Measurements from ENCODE around the gene FLT3. TPM values are rescaled to one million over a fixed set of nuclear protein-coding genes. Genes with fewer than 3 reads are reported as not detected.

Gene FLT3
- total RNA-seq, 2 donors from 2014 or later: 0.27 to 2.4 TPM

- no peak for TF ChIP-seq POLR2A (IDR thresholded peaks at IDR 0.05)
- no peak for TF ChIP-seq CTCF (IDR thresholded peaks at IDR 0.05)
- no peak for TF ChIP-seq POLR2AphosphoS5 (IDR thresholded peaks at IDR 0.05)
- WGBS: 9% methylated on average over 15 of the region's 15 CpGs
- H3K4me1 ChIP-seq (replicated peaks): no peaks in the 10 kb centered on the region
- DNase-seq (ENCODE audit: low spot score): no peak
- H3K9me3 ChIP-seq: no peaks in the 10 kb centered on the region
- intact Hi-C loops (cut with DNase I): loop anchor here (10.0 kb wide), 1 partner anchor 444 kb away; no protein-coding TSS in a partner anchor
- no peak overlapping the region for H3K4me3 ChIP-seq
- H3K36me3 ChIP-seq: no peaks in the 10 kb centered on the region
- no peak overlapping the region for H3K27ac ChIP-seq
- H3K27me3 ChIP-seq (replicated peaks; ENCODE audit: insufficient read depth): peaks cover 62% of the 10 kb centered on the region
These were observed 121.3 kb downstream of the FLT3 start for GRCh38 chr13:27979001-27979643.

- no peaks in the 10 kb centered on the region for H3K36me3 ChIP-seq
- WGBS: 3% methylated on average over 39 of the region's 65 CpGs
- intact Hi-C loops (cut with DNase I): loop anchor here (10.0 kb wide), 1 partner anchor 444 kb away; no protein-coding TSS in a partner anchor
- H3K27ac ChIP-seq: no peak overlapping the region
- peaks cover 65% of the 10 kb centered on the region for H3K27me3 ChIP-seq (replicated peaks; ENCODE audit: insufficient read depth)
- H3K9me3 ChIP-seq: no peaks in the 10 kb centered on the region
- no peaks in the 10 kb centered on the region for H3K4me1 ChIP-seq (replicated peaks)
- TF ChIP-seq POLR2A (IDR thresholded peaks at IDR 0.05): no peak
- no peak for TF ChIP-seq POLR2AphosphoS5 (IDR thresholded peaks at IDR 0.05)
- no peak for TF ChIP-seq CTCF (IDR thresholded peaks at IDR 0.05)
- no peak overlapping the region for H3K4me3 ChIP-seq
- DNase-seq (ENCODE audit: low spot score): no peak
These were observed 121.9 kb downstream of the FLT3 start for GRCh38 chr13:27978301-27978968.

GRCh38 chr13:27977476-27978300 is 122.7 kb downstream of the FLT3 start:
- no peak for DNase-seq (ENCODE audit: low spot score)
- no peak overlapping the region for H3K27ac ChIP-seq
- H3K4me1 ChIP-seq (replicated peaks): no peaks in the 10 kb centered on the region
- no peaks in the 10 kb centered on the region for H3K36me3 ChIP-seq
- intact Hi-C loops (cut with DNase I): loop anchor here (10.0 kb wide), 1 partner anchor 443 kb away; no protein-coding TSS in a partner anchor
- no peak overlapping the region for H3K4me3 ChIP-seq
- H3K27me3 ChIP-seq (replicated peaks; ENCODE audit: insufficient read depth): peaks cover 69% of the 10 kb centered on the region
- no peak for TF ChIP-seq POLR2A (IDR thresholded peaks at IDR 0.05)
- no peak for TF ChIP-seq POLR2AphosphoS5 (IDR thresholded peaks at IDR 0.05)
- no peak for TF ChIP-seq CTCF (IDR thresholded peaks at IDR 0.05)
- H3K9me3 ChIP-seq: no peaks in the 10 kb centered on the region
- 2% methylated on average over 56 of the region's 80 CpGs for WGBS

- no peak for DNase-seq (ENCODE audit: low spot score)
- H3K27ac ChIP-seq: no peak overlapping the region
- no peak overlapping the region for H3K4me3 ChIP-seq
- H3K4me1 ChIP-seq (replicated peaks): no peaks in the 10 kb centered on the region
- no peaks in the 10 kb centered on the region for H3K36me3 ChIP-seq
- no peaks in the 10 kb centered on the region for H3K9me3 ChIP-seq
- intact Hi-C loops (cut with DNase I): loop anchor here (10.0 kb wide), 1 partner anchor 442 kb away; no protein-coding TSS in a partner anchor
- TF ChIP-seq POLR2A (IDR thresholded peaks at IDR 0.05): no peak
- WGBS: 37% methylated on average over 12 of the region's 12 CpGs
- peaks cover 77% of the 10 kb centered on the region for H3K27me3 ChIP-seq (replicated peaks; ENCODE audit: insufficient read depth)
These were observed 123.8 kb downstream of the FLT3 start for GRCh38 chr13:27976362-27977091.
